ENCODE results near the gene RELT.

The RELT gene

GRCh38 chr11:73366265-73366610, 10.0 kb upstream of the RELT start:
- in situ Hi-C loops (cut with HindIII; ENCODE audit: low pct_ligation_motif_present, low pct_unique_long_range_greater_than_20kb, low sequenced_read_pairs), result no loop called here
- no peak for DNase-seq

GRCh38 chr11:73366953-73367352, 9.2 kb upstream of the RELT start:
- DNase-seq, result no peak
- in situ Hi-C loops (cut with HindIII; ENCODE audit: low pct_ligation_motif_present, low pct_unique_long_range_greater_than_20kb, low sequenced_read_pairs), result no loop called here

DNA sequence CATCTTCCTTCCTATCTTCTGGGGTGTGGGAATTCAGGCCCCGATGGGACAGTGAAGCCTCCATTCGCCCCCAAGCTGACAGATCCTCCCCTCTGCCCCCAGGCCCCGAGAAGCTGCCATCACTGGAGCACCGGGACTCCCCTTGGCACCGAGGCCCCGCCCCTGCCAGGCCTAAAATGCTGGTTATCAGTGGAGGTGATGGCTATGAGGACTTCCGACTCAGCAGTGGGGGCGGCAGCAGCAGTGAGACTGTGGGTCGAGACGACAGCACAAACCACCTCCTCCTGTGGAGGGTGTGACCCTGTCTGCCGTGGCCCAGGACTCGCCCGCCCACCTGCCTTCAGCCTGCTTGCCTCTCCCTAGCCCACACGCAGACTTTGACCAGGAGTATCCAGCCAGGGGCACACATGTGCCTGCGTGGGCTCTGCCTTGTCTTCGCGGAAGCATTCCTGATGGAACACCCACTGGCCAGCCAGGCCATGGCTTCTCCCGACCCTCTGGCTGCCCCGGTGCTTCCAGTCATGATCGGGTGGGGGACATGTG, 8.6 kb upstream of the RELT start:
- in situ Hi-C loops (cut with HindIII; ENCODE audit: low pct_ligation_motif_present, low pct_unique_long_range_greater_than_20kb, low sequenced_read_pairs), result no loop called here
- no peak for DNase-seq

DNA sequence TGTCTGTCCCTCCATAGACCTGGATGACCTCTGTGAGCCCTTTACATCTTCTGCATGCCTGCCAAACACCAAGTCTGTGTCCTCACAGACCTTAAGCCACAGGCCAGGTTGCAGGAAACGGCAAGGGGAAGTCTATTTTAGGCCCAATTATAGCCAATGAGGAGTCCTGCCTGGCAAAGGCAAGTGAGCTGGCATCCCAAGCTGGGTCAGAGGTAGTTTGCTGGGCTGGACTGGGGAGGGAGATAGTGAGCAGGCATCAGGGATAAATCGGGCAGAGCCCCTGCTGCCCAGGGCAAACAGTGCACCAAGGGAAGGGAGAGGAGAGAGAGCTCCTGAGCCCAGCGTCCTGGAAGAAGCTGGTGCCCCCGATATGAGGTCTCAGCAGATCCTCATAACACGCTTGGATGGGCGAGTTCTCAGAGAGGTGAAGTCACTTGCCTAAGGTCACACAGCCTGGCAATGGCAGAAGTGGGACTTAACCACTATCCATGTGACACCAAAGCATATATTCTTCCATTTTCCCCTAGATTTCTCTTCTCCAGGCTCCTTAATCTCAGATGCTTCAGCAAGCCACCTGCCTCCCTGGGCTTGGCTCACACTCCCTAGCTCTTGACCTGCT, 3.7 kb upstream of the RELT start:
- DNase-seq, result peak; percentile 55
- in situ Hi-C loops (cut with HindIII; ENCODE audit: low pct_ligation_motif_present, low pct_unique_long_range_greater_than_20kb, low sequenced_read_pairs), result no loop called here

DNA sequence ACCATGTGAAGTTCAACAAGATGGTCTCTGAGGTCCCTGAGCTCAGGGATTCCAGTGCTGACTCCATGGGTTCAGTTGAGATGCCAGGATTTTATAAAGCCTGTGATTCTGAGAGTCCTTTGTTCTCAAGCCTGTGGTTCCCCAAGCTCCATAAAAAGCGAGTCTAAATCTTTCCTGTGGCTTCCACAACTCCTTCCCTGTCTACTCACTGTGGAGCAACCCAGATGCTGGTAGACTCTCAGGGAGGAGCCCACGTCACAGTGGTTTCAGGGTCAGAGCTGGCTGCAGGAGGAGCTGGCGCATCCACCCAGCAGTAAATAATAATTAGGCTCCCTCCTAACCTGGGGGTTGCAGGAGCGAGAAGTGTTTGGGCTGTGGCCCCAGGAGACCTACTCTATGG, 2.0 kb upstream of the RELT start:
- DNase-seq, result no peak
- in situ Hi-C loops (cut with HindIII; ENCODE audit: low pct_ligation_motif_present, low pct_unique_long_range_greater_than_20kb, low sequenced_read_pairs), result no loop called here

GRCh38 chr11:73375830-73376159, 404 bp upstream of the RELT start:
- in situ Hi-C loops (cut with HindIII; ENCODE audit: low pct_ligation_motif_present, low pct_unique_long_range_greater_than_20kb, low sequenced_read_pairs), result no loop called here
- no peak for DNase-seq

- in situ Hi-C loops (cut with HindIII; ENCODE audit: low pct_ligation_motif_present, low pct_unique_long_range_greater_than_20kb, low sequenced_read_pairs), result no loop called here
- DNase-seq, result peak; percentile 56
Observed at GRCh38 chr11:73376803-73377629, 817 bp downstream of the RELT start.

DNA sequence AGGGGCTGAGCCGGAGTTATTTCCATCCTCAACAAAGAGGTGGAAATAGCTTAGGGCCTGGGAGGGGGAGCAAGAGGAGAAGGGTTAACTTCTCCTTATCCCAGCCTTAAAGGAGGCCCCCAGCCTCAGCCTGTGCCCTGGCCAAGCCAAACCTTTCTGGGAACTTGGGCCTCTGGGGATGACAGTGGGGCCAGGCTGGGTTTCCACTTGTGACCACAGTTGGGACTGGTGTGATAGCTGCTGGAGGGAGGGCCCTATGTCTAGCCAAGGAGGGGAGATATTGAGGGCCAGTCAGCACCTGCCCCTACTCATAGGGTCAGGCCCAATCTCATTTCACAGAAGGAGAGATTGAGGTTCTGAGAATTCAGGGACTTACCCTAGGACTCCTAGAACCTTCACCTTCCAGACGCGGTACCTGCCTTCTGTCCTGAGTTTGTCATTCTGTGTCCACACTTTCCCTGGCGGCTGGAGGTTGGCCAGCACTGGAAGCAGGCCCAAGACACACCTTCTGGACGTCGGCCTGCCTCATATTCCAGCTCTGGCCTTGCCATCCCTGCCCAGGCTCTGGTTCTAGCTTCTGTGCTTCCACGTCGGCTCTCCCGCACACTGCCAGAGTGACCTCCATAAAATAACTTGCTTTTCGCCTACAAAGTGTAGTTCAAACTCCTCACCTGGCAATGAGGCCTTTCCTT, 3.1 kb downstream of the RELT start:
- no peak for DNase-seq
- in situ Hi-C loops (cut with HindIII; ENCODE audit: low pct_ligation_motif_present, low pct_unique_long_range_greater_than_20kb, low sequenced_read_pairs), result no loop called here

DNA sequence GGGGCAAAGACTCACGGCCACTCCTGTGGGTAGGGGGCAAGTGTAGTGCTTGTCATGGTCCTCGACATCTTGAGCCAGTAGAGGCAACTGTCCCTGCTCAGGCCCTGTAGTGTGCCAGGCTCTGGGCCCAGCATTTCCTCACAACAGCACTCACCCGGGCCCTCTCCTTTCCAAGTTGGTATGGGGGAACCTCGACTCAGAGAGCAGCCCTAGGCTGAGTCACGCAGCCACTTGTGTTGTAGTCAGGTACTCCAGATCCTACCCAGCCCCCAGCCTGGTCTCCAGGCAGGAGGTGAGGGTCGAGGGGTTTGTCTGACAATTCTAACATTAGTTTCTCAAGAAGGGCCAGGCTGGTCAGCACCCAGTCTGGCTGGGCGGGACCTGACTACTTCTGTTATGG, 4.1 kb downstream of the RELT start:
- in situ Hi-C loops (cut with HindIII; ENCODE audit: low pct_ligation_motif_present, low pct_unique_long_range_greater_than_20kb, low sequenced_read_pairs), result no loop called here
- DNase-seq, result no peak

DNA sequence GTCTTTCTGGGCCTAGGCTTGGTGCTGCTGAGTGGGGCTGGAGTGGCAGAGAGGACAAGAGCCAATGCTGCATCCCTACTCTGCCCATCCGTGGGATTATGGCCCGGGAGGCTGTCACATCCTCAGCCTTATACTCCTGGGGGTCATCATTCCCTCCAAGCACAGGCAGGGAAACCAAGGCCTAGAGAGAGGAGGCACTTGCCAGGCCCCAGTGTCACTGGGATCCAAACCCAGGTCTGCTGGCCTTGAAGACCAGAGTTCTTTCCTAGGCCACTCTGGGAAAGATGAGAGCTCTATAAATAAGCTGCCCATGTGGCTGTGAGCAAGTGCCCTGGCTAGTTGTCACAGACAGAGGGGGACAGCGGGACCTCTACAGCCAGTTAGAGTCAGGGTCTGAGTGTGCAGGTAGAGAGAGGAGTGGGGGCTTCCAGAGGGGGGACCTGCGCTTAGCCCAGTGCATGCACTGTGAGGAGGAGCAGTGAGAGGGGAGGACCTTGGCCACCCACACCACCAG, 4.8 kb downstream of the RELT start:
- in situ Hi-C loops (cut with HindIII; ENCODE audit: low pct_ligation_motif_present, low pct_unique_long_range_greater_than_20kb, low sequenced_read_pairs), result no loop called here
- no peak for DNase-seq

DNA sequence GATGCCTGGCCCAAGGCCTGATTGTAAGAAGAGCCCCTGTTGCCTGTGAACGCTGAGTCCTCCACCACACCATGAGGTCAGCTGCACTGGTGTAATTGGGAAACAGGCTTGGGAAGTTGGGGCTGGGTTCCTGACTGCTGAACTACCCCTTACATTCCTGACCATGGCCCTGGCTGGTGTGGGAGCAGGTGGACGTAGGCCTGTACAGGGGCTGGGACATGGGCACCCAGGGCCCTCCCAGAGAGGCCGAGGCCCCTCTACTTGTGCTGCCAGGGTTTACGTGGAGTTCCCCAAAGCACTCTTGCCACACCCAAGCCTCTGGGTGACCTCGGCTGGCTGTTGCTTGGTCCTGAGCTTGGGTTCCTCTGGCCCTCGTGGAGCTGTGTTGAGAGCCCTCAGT, 5.4 kb downstream of the RELT start:
- in situ Hi-C loops (cut with HindIII; ENCODE audit: low pct_ligation_motif_present, low pct_unique_long_range_greater_than_20kb, low sequenced_read_pairs), result no loop called here
- DNase-seq, result no peak

DNA sequence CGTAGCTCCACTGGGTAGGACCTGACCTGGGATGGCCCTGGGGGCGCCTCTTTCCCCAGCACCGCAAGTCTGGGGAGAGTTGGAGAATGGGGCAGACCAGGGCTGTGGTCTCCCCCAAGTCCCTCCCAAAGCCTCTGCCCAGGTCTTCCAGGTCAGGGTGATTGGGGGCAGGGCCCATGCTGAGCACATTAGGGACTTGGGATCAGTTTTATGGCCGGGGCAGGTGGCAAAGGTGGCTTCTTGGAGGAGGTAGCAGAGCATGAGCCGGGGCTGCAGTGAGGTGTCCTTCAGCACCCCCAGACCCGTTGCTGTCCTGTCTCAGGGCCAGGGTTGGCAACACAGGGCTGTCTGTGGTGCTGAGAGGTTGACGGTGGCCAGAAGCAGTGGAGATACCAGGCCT, 6.0 kb downstream of the RELT start:
- DNase-seq, result no peak
- in situ Hi-C loops (cut with HindIII; ENCODE audit: low pct_ligation_motif_present, low pct_unique_long_range_greater_than_20kb, low sequenced_read_pairs), result no loop called here

- in situ Hi-C loops (cut with HindIII; ENCODE audit: low pct_ligation_motif_present, low pct_unique_long_range_greater_than_20kb, low sequenced_read_pairs), result no loop called here
- DNase-seq, result no peak
Observed at GRCh38 chr11:73382747-73383146, 6.5 kb downstream of the RELT start.

GRCh38 chr11:73383249-73384124, 7.3 kb downstream of the RELT start:
- DNase-seq, result no peak
- in situ Hi-C loops (cut with HindIII; ENCODE audit: low pct_ligation_motif_present, low pct_unique_long_range_greater_than_20kb, low sequenced_read_pairs), result no loop called here

- in situ Hi-C loops (cut with HindIII; ENCODE audit: low pct_ligation_motif_present, low pct_unique_long_range_greater_than_20kb, low sequenced_read_pairs), result no loop called here
Observed at GRCh38 chr11:73384125-73384441, 7.9 kb downstream of the RELT start.

GRCh38 chr11:73384531-73384871, 8.3 kb downstream of the RELT start:
- in situ Hi-C loops (cut with HindIII; ENCODE audit: low pct_ligation_motif_present, low pct_unique_long_range_greater_than_20kb, low sequenced_read_pairs), result no loop called here
- DNase-seq, result no peak

More at GRCh38 chr11:73384125-73384441, 7.9 kb downstream of the RELT start:
- no peak for DNase-seq

- in situ Hi-C loops (cut with HindIII; ENCODE audit: low pct_ligation_motif_present, low pct_unique_long_range_greater_than_20kb, low sequenced_read_pairs), result no loop called here
- no peak for DNase-seq
Observed at GRCh38 chr11:73384872-73385689, 8.9 kb downstream of the RELT start.

- no peak for DNase-seq
- in situ Hi-C loops (cut with HindIII; ENCODE audit: low pct_ligation_motif_present, low pct_unique_long_range_greater_than_20kb, low sequenced_read_pairs), result no loop called here
Observed at GRCh38 chr11:73386016-73386415, 9.8 kb downstream of the RELT start.

Measured in ACHN (cell line).